H9 (cell line): Measurements from ENCODE around the gene IRF4. TPM values are rescaled to one million over a fixed set of nuclear protein-coding genes. Genes with fewer than 3 reads are reported as not detected.

Experiments used
- DNase-seq: peaks from one replicate; pipeline ENCODE4 v3.0.0-alpha.2; 2017
- H2AFZ ChIP-seq: one replicate; pipeline ENCODE4 v1.6.1; 2013; ENCODE audit warnings: mild to moderate bottlenecking, low read length, control low read depth, moderate library complexity
- H2AK5ac ChIP-seq: 2 replicates; pipeline ENCODE4 v1.6.1; 2013; ENCODE audit warnings: low read length, control low read depth, mixed read lengths; ENCODE audit not compliant: insufficient read length
- H2BK120ac ChIP-seq: one replicate; pipeline ENCODE4 v1.6.1; 2013; ENCODE audit warnings: low read depth, mild to moderate bottlenecking, low read length, control low read depth, inconsistent platforms; ENCODE audit not compliant: poor library complexity, severe bottlenecking
- H2BK12ac ChIP-seq: 2 replicates; pipeline ENCODE4 v1.6.1; 2013; ENCODE audit warnings: low read length, control low read depth, mixed read lengths, low read depth; ENCODE audit not compliant: insufficient read length
- H2BK15ac ChIP-seq: 2 replicates; pipeline ENCODE4 v1.6.1; 2013; ENCODE audit warnings: low read depth, low read length, control low read depth
- H2BK20ac ChIP-seq: one replicate; pipeline ENCODE4 v1.6.1; 2013; ENCODE audit warnings: low read depth, mild to moderate bottlenecking, low read length, control low read depth, inconsistent platforms; ENCODE audit not compliant: poor library complexity, severe bottlenecking
- H2BK5ac ChIP-seq: 2 replicates; pipeline ENCODE4 v1.6.1; 2013; ENCODE audit warnings: low read length, control low read depth, mixed read lengths; ENCODE audit not compliant: insufficient read length
- H3K14ac ChIP-seq: 2 replicates; pipeline ENCODE4 v1.6.1; 2013; ENCODE audit warnings: low read length, control low read depth; ENCODE audit not compliant: insufficient read depth
- H3K18ac ChIP-seq: 2 replicates; pipeline ENCODE4 v1.6.1; 2013; ENCODE audit warnings: low read depth, mild to moderate bottlenecking, mixed read lengths, low read length, control low read depth; ENCODE audit not compliant: insufficient read length
- H3K23ac ChIP-seq: 2 replicates; pipeline ENCODE4 v1.6.1; 2013; ENCODE audit warnings: low read length, control low read depth, mixed read lengths, low read depth; ENCODE audit not compliant: insufficient read length
- H3K23me2 ChIP-seq: 2 replicates; pipeline ENCODE4 v1.6.1; 2013; ENCODE audit warnings: low read depth, mild to moderate bottlenecking, mixed read lengths, low read length, control low read depth; ENCODE audit not compliant: insufficient read length, poor library complexity, severe bottlenecking
- H3K27ac ChIP-seq: 2 replicates; pipeline ENCODE4 v1.5.1; 2013; ENCODE audit warnings: low read length, control low read depth, mixed read lengths, low read depth; ENCODE audit not compliant: insufficient read length
- H3K27me3 ChIP-seq: 2 replicates; pipeline ENCODE4 v1.6.1; 2013; ENCODE audit warnings: low read length, control low read depth, inconsistent platforms; ENCODE audit not compliant: insufficient read depth
- H3K4ac ChIP-seq: 2 replicates; pipeline ENCODE4 v1.6.1; 2013; ENCODE audit warnings: low read depth, mild to moderate bottlenecking, control low read depth, inconsistent platforms, low read length, moderate library complexity
- H3K4me1 ChIP-seq: 2 replicates; pipeline ENCODE4 v1.6.1; 2013; ENCODE audit warnings: low read length, control low read depth, inconsistent platforms; ENCODE audit not compliant: insufficient read depth
- H3K4me2 ChIP-seq: 2 replicates; pipeline ENCODE4 v1.6.1; 2013; ENCODE audit warnings: low read length, control low read depth, mixed read lengths; ENCODE audit not compliant: insufficient read length, insufficient read depth
- H3K56ac ChIP-seq: 2 replicates; pipeline ENCODE4 v1.6.1; 2013; ENCODE audit warnings: low read depth, mild to moderate bottlenecking, mixed read lengths, low read length, control low read depth; ENCODE audit not compliant: insufficient read length
- H3K79me1 ChIP-seq: 2 replicates; pipeline ENCODE4 v1.6.1; 2013; ENCODE audit warnings: low read depth, mild to moderate bottlenecking, moderate library complexity, low read length, control low read depth, inconsistent platforms; ENCODE audit not compliant: insufficient read depth, poor library complexity, severe bottlenecking
- H3K79me2 ChIP-seq: 2 replicates; pipeline ENCODE4 v1.6.1; 2013; ENCODE audit warnings: low read length, control low read depth, inconsistent platforms; ENCODE audit not compliant: insufficient read depth
- H3K9ac ChIP-seq: 2 replicates; pipeline ENCODE4 v1.6.1; 2013; ENCODE audit warnings: low read length, control low read depth, mixed read lengths; ENCODE audit not compliant: insufficient read length; ENCODE audit errors: extremely low read depth
- H3K9me3 ChIP-seq: one replicate; pipeline ENCODE4 v1.6.1; 2013; ENCODE audit warnings: low read depth, low read length, inconsistent platforms; ENCODE audit not compliant: control insufficient read depth
- H3T11ph ChIP-seq: one replicate; pipeline ENCODE4 v1.6.1; 2013; ENCODE audit warnings: mild to moderate bottlenecking, low read length, control low read depth, inconsistent platforms
- H4K20me1 ChIP-seq: one replicate; pipeline ENCODE4 v1.6.1; 2013; ENCODE audit not compliant: control insufficient read depth, insufficient read length, insufficient read depth
- H4K5ac ChIP-seq: 2 replicates; pipeline ENCODE4 v1.6.1; 2013; ENCODE audit warnings: low read depth, mild to moderate bottlenecking, mixed read lengths, low read length, control low read depth; ENCODE audit not compliant: insufficient read length
- H4K8ac ChIP-seq: replicated peaks from 2 replicates; pipeline ENCODE4 v1.6.1; 2013; ENCODE audit warnings: low read length, control low read depth, mixed read lengths, low read depth; ENCODE audit not compliant: insufficient read length
- H4K91ac ChIP-seq: 2 replicates; pipeline ENCODE4 v1.6.1; 2013; ENCODE audit warnings: low read depth, mild to moderate bottlenecking, moderate library complexity, mixed read lengths, low read length, control low read depth; ENCODE audit not compliant: insufficient read length
- H3K27ac Mint-ChIP-seq, 3 experiments: 2 replicates in 2 of 3; 3 replicates in 1 of 3; pipeline ENCODE4 v1.8.0; 2020 to 2021; ENCODE audit warnings: mixed read lengths in 3 of 3, mild to moderate bottlenecking in 1 of 3, moderate library complexity in 1 of 3
- H3K27me3 Mint-ChIP-seq: 2 replicates; pipeline ENCODE4 v1.8.0; 2021; ENCODE audit warnings: low read depth, mild to moderate bottlenecking, moderate library complexity, mixed read lengths
- H3K36me3 Mint-ChIP-seq, 3 experiments: 2 replicates in 2 of 3; 3 replicates in 1 of 3; pipeline ENCODE4 v1.8.0; 2020 to 2021; ENCODE audit warnings: low read depth in 3 of 3, mixed read lengths in 3 of 3; ENCODE audit not compliant: insufficient read depth in 1 of 3
- H3K4me1 Mint-ChIP-seq, 2 experiments: 2 replicates each; pipeline ENCODE4 v1.8.0; 2020; ENCODE audit warnings: mixed read lengths in 2 of 2
- H3K4me3 Mint-ChIP-seq, 2 experiments: 2 replicates in 1 of 2; 3 replicates in 1 of 2; pipeline ENCODE4 v1.8.0; 2020 to 2021; ENCODE audit warnings: mild to moderate bottlenecking in 2 of 2, mixed read lengths in 2 of 2, moderate library complexity in 1 of 2
- H3K9me3 Mint-ChIP-seq, 2 experiments: 2 replicates in 1 of 2; 3 replicates in 1 of 2; pipeline ENCODE4 v1.8.0; 2020; ENCODE audit warnings: mild to moderate bottlenecking in 2 of 2, mixed read lengths in 2 of 2, moderate library complexity in 1 of 2
- WGBS: extraction: QIAGEN DNeasy Blood & Tissue Kit; methylation state at CpG from one replicate; pipeline ENCODE4 v1.1.7; 2013; ENCODE audit warnings: missing lambda C conversion rate, low lambda C conversion rate, mixed read lengths; ENCODE audit not compliant: insufficient read length; ENCODE audit errors: extremely low coverage; 5-methylcytosine and 5-hydroxymethylcytosine counted together
- total RNA-seq: library from RNA; stranded (reverse); gene quantifications from 2 replicates; pipeline ENCODE4 v1.2.1, GENCODE V29; 2021
- TF ChIP-seq, protein P1 (sequence below): fragments of 200-600 bp; sonication (generic); conservative IDR thresholded peaks from 3 replicates; pipeline ENCODE4 v1.8.0; 2021; ENCODE audit warnings: antibody characterized with exemption, mild to moderate bottlenecking

Gene IRF4
- total RNA-seq, 1 experiment from 2014 or later, result 0.31 TPM

DNA sequence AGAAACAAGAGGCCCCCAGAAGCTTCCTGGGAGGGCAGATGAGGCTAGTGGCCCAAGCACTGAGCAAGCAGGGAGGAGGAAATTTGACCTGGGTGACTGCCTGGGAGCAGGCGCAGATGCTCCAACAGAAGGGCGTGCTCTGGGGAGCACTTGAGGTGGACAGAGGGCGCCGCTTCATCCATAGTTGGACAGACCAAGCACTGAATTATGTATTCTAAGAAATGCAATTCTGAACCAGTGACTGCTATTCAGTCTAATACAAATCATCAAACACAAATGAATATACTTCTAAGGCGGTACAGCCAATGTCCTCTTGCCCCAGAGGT, 28.7 kb upstream of the IRF4 start:
- H3K36me3 Mint-ChIP-seq, result peaks cover 27 to 35% (median 34%) of the 10 kb centered on the region in 3 experiments
- peaks cover 77% of the 10 kb centered on the region for H3K9me3 ChIP-seq
- H3T11ph ChIP-seq, result no peak overlapping the region
- no peak overlapping the region for H4K5ac ChIP-seq
- no peaks in the 10 kb centered on the region for H3K27me3 ChIP-seq
- no peak overlapping the region for H3K14ac ChIP-seq
- H2BK5ac ChIP-seq, result no peak overlapping the region
- H2BK120ac ChIP-seq, result no peak overlapping the region
- no peak overlapping the region for H2BK20ac ChIP-seq
- H4K91ac ChIP-seq, result no peak overlapping the region
- H3K23ac ChIP-seq, result no peak overlapping the region
- H3K4me1 ChIP-seq, result no peaks in the 10 kb centered on the region
- H4K20me1 ChIP-seq, result no peaks in the 10 kb centered on the region
- H3K23me2 ChIP-seq, result no peaks in the 10 kb centered on the region
- H3K4me1 Mint-ChIP-seq, result no peaks in the 10 kb centered on the region
- WGBS, result no CpG with 5 or more reads among the region's 5 CpGs
- H3K9me3 Mint-ChIP-seq, result peaks cover 94 to 98% of the 10 kb centered on the region in 2 experiments
- H2AK5ac ChIP-seq, result no peak overlapping the region
- TF ChIP-seq, protein P1, sequence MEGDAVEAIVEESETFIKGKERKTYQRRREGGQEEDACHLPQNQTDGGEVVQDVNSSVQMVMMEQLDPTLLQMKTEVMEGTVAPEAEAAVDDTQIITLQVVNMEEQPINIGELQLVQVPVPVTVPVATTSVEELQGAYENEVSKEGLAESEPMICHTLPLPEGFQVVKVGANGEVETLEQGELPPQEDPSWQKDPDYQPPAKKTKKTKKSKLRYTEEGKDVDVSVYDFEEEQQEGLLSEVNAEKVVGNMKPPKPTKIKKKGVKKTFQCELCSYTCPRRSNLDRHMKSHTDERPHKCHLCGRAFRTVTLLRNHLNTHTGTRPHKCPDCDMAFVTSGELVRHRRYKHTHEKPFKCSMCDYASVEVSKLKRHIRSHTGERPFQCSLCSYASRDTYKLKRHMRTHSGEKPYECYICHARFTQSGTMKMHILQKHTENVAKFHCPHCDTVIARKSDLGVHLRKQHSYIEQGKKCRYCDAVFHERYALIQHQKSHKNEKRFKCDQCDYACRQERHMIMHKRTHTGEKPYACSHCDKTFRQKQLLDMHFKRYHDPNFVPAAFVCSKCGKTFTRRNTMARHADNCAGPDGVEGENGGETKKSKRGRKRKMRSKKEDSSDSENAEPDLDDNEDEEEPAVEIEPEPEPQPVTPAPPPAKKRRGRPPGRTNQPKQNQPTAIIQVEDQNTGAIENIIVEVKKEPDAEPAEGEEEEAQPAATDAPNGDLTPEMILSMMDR, result no peak
- H3K18ac ChIP-seq, result no peak overlapping the region
- DNase-seq, result no peak
- H2BK15ac ChIP-seq, result no peak overlapping the region
- H3K27me3 Mint-ChIP-seq, result peaks cover 26% of the 10 kb centered on the region
- H2AFZ ChIP-seq, result no peak overlapping the region
- no peak overlapping the region for H3K27ac Mint-ChIP-seq
- H2BK12ac ChIP-seq, result no peak overlapping the region
- no peaks in the 10 kb centered on the region for H3K79me2 ChIP-seq
- H3K4ac ChIP-seq, result no peak overlapping the region
- no peak overlapping the region for H3K27ac ChIP-seq
- H4K8ac ChIP-seq, result no peak overlapping the region
- no peak overlapping the region for H3K9ac ChIP-seq
- no peak overlapping the region for H3K56ac ChIP-seq
- no peaks in the 10 kb centered on the region for H3K79me1 ChIP-seq
- no peak overlapping the region for H3K4me3 Mint-ChIP-seq
- H3K4me2 ChIP-seq, result no peak overlapping the region
